ENCODE data around the gene OAS2.
"Not testable (repeated sequence)": the region's sequence is repeated elsewhere in the genome, so short reads cannot be mapped to it uniquely, and the experiment has no call there.

Gene OAS2

GRCh38 chr12:112941528-112942335 lies 36.6 kb upstream of the OAS2 start:
- Mint-ChIP-seq H3K27me3 (no peaks in the 10 kb centered on the region), H3K4me1 (peaks cover 39% of the 10 kb centered on the region), H3K36me3 (ENCODE audit: insufficient read depth) (peaks cover 12% of the 10 kb centered on the region), H3K4me3 (no peak overlapping the region), H3K27ac (ENCODE audit: low read depth) (no peak overlapping the region), H3K9me3 (no peaks in the 10 kb centered on the region)
- DNase-seq (ENCODE audit: low spot score in 2 of 2) (no peak), ATAC-seq (replicated peaks; ENCODE audit: extremely low read depth, poor library complexity, severe bottlenecking) (no peak)

- H3K27ac Mint-ChIP-seq (ENCODE audit: low read depth), result no peak overlapping the region
- peaks cover 12% of the 10 kb centered on the region for H3K36me3 Mint-ChIP-seq (ENCODE audit: insufficient read depth)
- no peaks in the 10 kb centered on the region for H3K27me3 Mint-ChIP-seq
- H3K4me1 Mint-ChIP-seq, result peaks cover 32% of the 10 kb centered on the region
- ATAC-seq (replicated peaks; ENCODE audit: extremely low read depth, poor library complexity, severe bottlenecking) (no peak), DNase-seq (ENCODE audit: low spot score in 2 of 2) (no peak)
- no peaks in the 10 kb centered on the region for H3K9me3 Mint-ChIP-seq
- H3K4me3 Mint-ChIP-seq, result no peak overlapping the region
Observed at GRCh38 chr12:112942572-112942971, 35.7 kb upstream of the OAS2 start.

GRCh38 chr12:112944024-112944690 lies 34.2 kb upstream of the OAS2 start:
- ATAC-seq (replicated peaks; ENCODE audit: extremely low read depth, poor library complexity, severe bottlenecking), result no peak
- H3K4me1 Mint-ChIP-seq, result peaks cover 20% of the 10 kb centered on the region
- peaks cover 14% of the 10 kb centered on the region for H3K36me3 Mint-ChIP-seq (ENCODE audit: insufficient read depth)
- H3K27me3 Mint-ChIP-seq, result no peaks in the 10 kb centered on the region
- peak overlapping the region; percentile 45 for H3K27ac Mint-ChIP-seq (ENCODE audit: low read depth)
- H3K9me3 Mint-ChIP-seq, result no peaks in the 10 kb centered on the region
- H3K4me3 Mint-ChIP-seq, result no peak overlapping the region
- no peak for DNase-seq (ENCODE audit: low spot score in 2 of 2)

GRCh38 chr12:112945515-112945914 lies 32.8 kb upstream of the OAS2 start:
- peaks cover 9% of the 10 kb centered on the region for H3K4me1 Mint-ChIP-seq
- H3K4me3 Mint-ChIP-seq, result no peak overlapping the region
- H3K27ac Mint-ChIP-seq (ENCODE audit: low read depth), result no peak overlapping the region
- H3K27me3 Mint-ChIP-seq, result no peaks in the 10 kb centered on the region
- no peak for DNase-seq (ENCODE audit: low spot score in 2 of 2)
- no peak for ATAC-seq (replicated peaks; ENCODE audit: extremely low read depth, poor library complexity, severe bottlenecking)
- peaks cover 18% of the 10 kb centered on the region for H3K36me3 Mint-ChIP-seq (ENCODE audit: insufficient read depth)
- no peaks in the 10 kb centered on the region for H3K9me3 Mint-ChIP-seq

- H3K4me3 Mint-ChIP-seq, result no peak overlapping the region
- peaks cover 18% of the 10 kb centered on the region for H3K36me3 Mint-ChIP-seq (ENCODE audit: insufficient read depth)
- H3K4me1 Mint-ChIP-seq, result peaks cover 9% of the 10 kb centered on the region
- H3K9me3 Mint-ChIP-seq, result no peaks in the 10 kb centered on the region
- no peak overlapping the region for H3K27ac Mint-ChIP-seq (ENCODE audit: low read depth)
- ATAC-seq (replicated peaks; ENCODE audit: extremely low read depth, poor library complexity, severe bottlenecking) (no peak), DNase-seq (ENCODE audit: low spot score in 2 of 2) (no peak)
- H3K27me3 Mint-ChIP-seq, result no peaks in the 10 kb centered on the region
Observed at GRCh38 chr12:112946236-112947000, 31.9 kb upstream of the OAS2 start.

- no peak for ATAC-seq (replicated peaks; ENCODE audit: extremely low read depth, poor library complexity, severe bottlenecking)
- Mint-ChIP-seq H3K27me3 (no peaks in the 10 kb centered on the region), H3K4me3 (no peak overlapping the region), H3K9me3 (no peaks in the 10 kb centered on the region), H3K27ac (ENCODE audit: low read depth) (no peak overlapping the region), H3K4me1 (peaks cover 9% of the 10 kb centered on the region), H3K36me3 (ENCODE audit: insufficient read depth) (peaks cover 18% of the 10 kb centered on the region)
- no peak for DNase-seq (ENCODE audit: low spot score in 2 of 2)
Observed at GRCh38 chr12:112947314-112947713, 31.0 kb upstream of the OAS2 start.

- no peaks in the 10 kb centered on the region for H3K27me3 Mint-ChIP-seq
Observed at GRCh38 chr12:112947761-112948160, 30.6 kb upstream of the OAS2 start.

GRCh38 chr12:112948806-112949205 lies 29.5 kb upstream of the OAS2 start:
- Mint-ChIP-seq H3K36me3 (ENCODE audit: insufficient read depth) (peaks cover 21% of the 10 kb centered on the region), H3K27ac (ENCODE audit: low read depth) (no peak overlapping the region), H3K4me1 (peaks cover 9% of the 10 kb centered on the region), H3K9me3 (peaks cover 5% of the 10 kb centered on the region), H3K4me3 (no peak overlapping the region), H3K27me3 (no peaks in the 10 kb centered on the region)
- ATAC-seq (replicated peaks; ENCODE audit: extremely low read depth, poor library complexity, severe bottlenecking), result no peak
- DNase-seq (ENCODE audit: low spot score in 2 of 2), result no peak

More at GRCh38 chr12:112947761-112948160, 30.6 kb upstream of the OAS2 start:
- DNase-seq (ENCODE audit: low spot score in 2 of 2), result no peak
- Mint-ChIP-seq H3K36me3 (ENCODE audit: insufficient read depth) (peaks cover 18% of the 10 kb centered on the region), H3K9me3 (no peaks in the 10 kb centered on the region), H3K27ac (ENCODE audit: low read depth) (no peak overlapping the region), H3K4me1 (peaks cover 9% of the 10 kb centered on the region), H3K4me3 (no peak overlapping the region)
- no peak for ATAC-seq (replicated peaks; ENCODE audit: extremely low read depth, poor library complexity, severe bottlenecking)

GRCh38 chr12:112950701-112951100 lies 27.6 kb upstream of the OAS2 start:
- Mint-ChIP-seq H3K27ac (ENCODE audit: low read depth) (no peak overlapping the region), H3K36me3 (ENCODE audit: insufficient read depth) (peaks cover 20% of the 10 kb centered on the region), H3K9me3 (peaks cover 5% of the 10 kb centered on the region), H3K4me3 (no peak overlapping the region), H3K4me1 (no peaks in the 10 kb centered on the region), H3K27me3 (no peaks in the 10 kb centered on the region)
- ATAC-seq (replicated peaks; ENCODE audit: extremely low read depth, poor library complexity, severe bottlenecking), result no peak
- DNase-seq (ENCODE audit: low spot score in 2 of 2), result no peak

GRCh38 chr12:112957125-112957524 lies 21.2 kb upstream of the OAS2 start:
- ATAC-seq (replicated peaks; ENCODE audit: extremely low read depth, poor library complexity, severe bottlenecking); DNase-seq (ENCODE audit: low spot score in 2 of 2); H3K27ac Mint-ChIP-seq (ENCODE audit: low read depth); H3K27me3 Mint-ChIP-seq; H3K9me3 Mint-ChIP-seq; H3K4me3 Mint-ChIP-seq: not testable (repeated sequence)
- H3K36me3 Mint-ChIP-seq (ENCODE audit: insufficient read depth), result peaks cover 13% of the 10 kb centered on the region
- H3K4me1 Mint-ChIP-seq, result peaks cover 17% of the 10 kb centered on the region

- H3K4me3 Mint-ChIP-seq, result no peak overlapping the region
- DNase-seq (ENCODE audit: low spot score in 2 of 2) (no peak), ATAC-seq (replicated peaks; ENCODE audit: extremely low read depth, poor library complexity, severe bottlenecking) (no peak)
- H3K27ac Mint-ChIP-seq (ENCODE audit: low read depth), result peak overlapping the region; percentile 61
- H3K36me3 Mint-ChIP-seq (ENCODE audit: insufficient read depth), result peaks cover 18% of the 10 kb centered on the region
- peaks cover 17% of the 10 kb centered on the region for H3K4me1 Mint-ChIP-seq
- H3K9me3 Mint-ChIP-seq, result no peaks in the 10 kb centered on the region
- H3K27me3 Mint-ChIP-seq, result no peaks in the 10 kb centered on the region
Observed at GRCh38 chr12:112961074-112961473, 17.2 kb upstream of the OAS2 start.

- peak overlapping the region; percentile 61 for H3K27ac Mint-ChIP-seq (ENCODE audit: low read depth)
- no peak for ATAC-seq (replicated peaks; ENCODE audit: extremely low read depth, poor library complexity, severe bottlenecking)
- H3K4me3 Mint-ChIP-seq, result no peak overlapping the region
- H3K4me1 Mint-ChIP-seq, result peaks cover 17% of the 10 kb centered on the region
- no peaks in the 10 kb centered on the region for H3K9me3 Mint-ChIP-seq
- no peak for DNase-seq (ENCODE audit: low spot score in 2 of 2)
- H3K36me3 Mint-ChIP-seq (ENCODE audit: insufficient read depth), result peaks cover 18% of the 10 kb centered on the region
- H3K27me3 Mint-ChIP-seq, result no peaks in the 10 kb centered on the region
Observed at GRCh38 chr12:112961536-112961935, 16.8 kb upstream of the OAS2 start.
